Activated CD8-positive, alpha-beta memory T cell treated with anti-CD3 and anti-CD28 coated beads for 4 hours (primary cell): ENCODE results near the gene IQGAP1.
A peak's percentile ranks its signal among the peaks of the same experiment; 100 is the strongest.
"Not testable (repeated sequence)": the region's sequence is repeated elsewhere in the genome, so short reads cannot be mapped to it uniquely, and the experiment has no call there.

Experiments
- DNase-seq, 2 donors: peaks; one replicate each; pipeline ENCODE4 v3.0.0-alpha.2; 2020; ENCODE audit warnings: low read depth in 2 of 2

Gene IQGAP1

GRCh38 chr15:90376789-90377188, 11.3 kb upstream of the IQGAP1 start:
- peak in 1 of 2 donors; percentile 36 for DNase-seq

- no peak for DNase-seq
These were observed 8.8 kb upstream of the IQGAP1 start for GRCh38 chr15:90379263-90379662.

GRCh38 chr15:90381515-90381914, 6.5 kb upstream of the IQGAP1 start:
- DNase-seq: no peak

- DNase-seq: no peak
These were observed 5.7 kb upstream of the IQGAP1 start for GRCh38 chr15:90382320-90382719.

GRCh38 chr15:90386221-90386620, 1.8 kb upstream of the IQGAP1 start:
- no peak for DNase-seq

GRCh38 chr15:90388462-90389380, 679 bp downstream of the IQGAP1 start:
- DNase-seq: peak in 1 of 2 donors; percentile 10

GRCh38 chr15:90389513-90389912, 1.5 kb downstream of the IQGAP1 start:
- no peak for DNase-seq

- no peak for DNase-seq
These were observed 5.0 kb downstream of the IQGAP1 start for GRCh38 chr15:90393040-90393439.

- no peak for DNase-seq
These were observed 6.0 kb downstream of the IQGAP1 start for GRCh38 chr15:90394074-90394473.

GRCh38 chr15:90394748-90395442, 6.9 kb downstream of the IQGAP1 start:
- DNase-seq: no peak

GRCh38 chr15:90396321-90396720, 8.3 kb downstream of the IQGAP1 start:
- DNase-seq: no peak

GRCh38 chr15:90400005-90400758, 12.1 kb downstream of the IQGAP1 start:
- DNase-seq: no peak

GRCh38 chr15:90400759-90401314, 12.8 kb downstream of the IQGAP1 start:
- peak; percentile 39 to 46 for DNase-seq

- no peak for DNase-seq
These were observed 13.5 kb downstream of the IQGAP1 start for GRCh38 chr15:90401495-90401894.

GRCh38 chr15:90402223-90402622, 14.2 kb downstream of the IQGAP1 start:
- no peak for DNase-seq

- DNase-seq: no peak
These were observed 14.7 kb downstream of the IQGAP1 start for GRCh38 chr15:90402767-90403166.

- no peak for DNase-seq
These were observed 17.1 kb downstream of the IQGAP1 start for GRCh38 chr15:90405055-90405607.

- DNase-seq: no peak
These were observed 19.3 kb downstream of the IQGAP1 start for GRCh38 chr15:90407336-90407735.

GRCh38 chr15:90407871-90408317, 19.9 kb downstream of the IQGAP1 start:
- peak in 1 of 2 donors; percentile 19 for DNase-seq

- no peak for DNase-seq
These were observed 20.6 kb downstream of the IQGAP1 start for GRCh38 chr15:90408657-90409056.

- DNase-seq: not testable (repeated sequence)
These were observed 21.5 kb downstream of the IQGAP1 start for GRCh38 chr15:90409587-90409986.
